Measurements from ENCODE around the gene SRRT.

- TF ChIP-seq CTCF (IDR thresholded peaks at IDR 0.05; ENCODE audit: low read length) (no peak), EZH2 (IDR thresholded peaks at IDR 0.05; ENCODE audit: borderline replicate concordance, low read length) (no peak)
Observed at GRCh38 chr7:100893910-100894721, 19.2 kb downstream of the SRRT start.

Data from OCI-LY1 (cell line).